ENCODE data around the gene NECAB2.

The NECAB2 gene

DNA sequence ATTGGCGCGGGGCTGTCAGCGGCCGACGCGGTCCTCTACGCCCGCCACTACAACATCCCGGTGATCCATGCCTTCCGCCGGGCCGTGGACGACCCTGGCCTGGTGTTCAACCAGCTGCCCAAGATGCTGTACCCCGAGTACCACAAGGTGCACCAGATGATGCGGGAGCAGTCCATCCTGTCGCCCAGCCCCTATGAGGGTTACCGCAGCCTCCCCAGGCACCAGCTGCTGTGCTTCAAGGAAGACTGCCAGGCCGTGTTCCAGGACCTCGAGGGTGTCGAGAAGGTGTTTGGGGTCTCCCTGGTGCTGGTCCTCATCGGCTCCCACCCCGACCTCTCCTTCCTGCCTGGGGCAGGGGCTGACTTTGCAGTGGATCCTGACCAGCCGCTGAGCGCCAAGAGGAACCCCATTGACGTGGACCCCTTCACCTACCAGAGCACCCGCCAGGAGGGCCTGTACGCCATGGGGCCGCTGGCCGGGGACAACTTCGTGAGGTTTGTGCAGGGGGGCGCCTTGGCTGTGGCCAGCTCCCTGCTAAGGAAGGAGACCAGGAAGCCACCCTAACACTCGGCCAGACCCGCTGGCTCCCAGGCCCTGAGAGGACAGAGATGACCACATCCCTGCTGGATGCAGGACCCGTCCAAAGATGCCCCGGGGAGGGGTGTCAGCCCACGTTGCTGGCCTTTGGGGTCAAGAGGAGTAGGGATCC, 2.4 kb upstream of the NECAB2 start:
- DNase-seq (ENCODE audit: low read depth in 4 of 4, low spot score in 1 of 4), result no peak

DNA sequence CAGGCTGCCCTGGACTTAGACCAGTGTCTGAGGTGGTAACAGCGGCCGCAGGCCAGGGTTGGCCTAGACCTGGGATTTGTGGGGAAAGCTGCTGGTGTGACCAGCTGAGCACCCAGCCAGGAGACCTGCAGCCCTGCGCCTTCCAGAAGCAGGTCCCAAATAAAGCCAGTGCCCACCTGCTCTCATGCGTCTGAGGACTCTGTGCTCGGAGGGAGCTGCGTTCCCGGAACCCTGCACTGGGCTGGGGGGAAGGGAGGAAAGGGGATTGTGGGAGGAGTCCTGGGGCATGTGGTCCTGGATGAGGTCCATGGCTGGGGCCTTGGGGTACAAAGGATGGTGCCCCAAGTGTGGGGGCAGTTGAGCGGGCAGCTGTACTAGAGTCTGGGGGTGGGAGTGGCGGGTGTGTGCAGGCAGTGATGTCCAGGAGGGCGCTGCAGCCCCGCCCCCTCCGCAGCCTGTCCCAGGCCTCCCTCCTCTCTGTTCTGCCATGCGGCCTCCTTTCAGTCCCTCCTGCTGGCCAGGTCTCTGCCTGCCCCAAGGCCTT, 1.8 kb upstream of the NECAB2 start:
- no peak for DNase-seq (ENCODE audit: low read depth in 4 of 4, low spot score in 1 of 4)

DNA sequence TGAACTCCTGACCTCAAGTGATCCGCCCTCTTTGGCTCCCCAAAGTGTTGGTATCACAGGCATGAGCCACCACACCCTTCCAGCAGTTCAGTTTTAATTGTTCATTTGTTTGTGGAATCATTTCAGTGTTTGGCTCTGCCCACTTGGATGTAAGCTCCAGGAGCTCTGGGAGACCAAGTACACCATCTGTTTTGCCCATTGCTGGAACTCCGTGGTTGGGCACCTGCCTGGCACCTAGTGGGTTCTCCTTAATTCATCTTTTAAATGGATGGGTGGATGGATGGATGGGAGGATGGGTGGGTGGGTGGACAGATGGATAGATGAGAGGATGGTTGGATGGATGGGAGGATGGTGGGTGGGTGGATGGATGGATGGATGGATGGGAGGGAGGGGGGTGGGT, 953 bp upstream of the NECAB2 start:
- no peak for DNase-seq (ENCODE audit: low read depth in 4 of 4, low spot score in 1 of 4)

DNA sequence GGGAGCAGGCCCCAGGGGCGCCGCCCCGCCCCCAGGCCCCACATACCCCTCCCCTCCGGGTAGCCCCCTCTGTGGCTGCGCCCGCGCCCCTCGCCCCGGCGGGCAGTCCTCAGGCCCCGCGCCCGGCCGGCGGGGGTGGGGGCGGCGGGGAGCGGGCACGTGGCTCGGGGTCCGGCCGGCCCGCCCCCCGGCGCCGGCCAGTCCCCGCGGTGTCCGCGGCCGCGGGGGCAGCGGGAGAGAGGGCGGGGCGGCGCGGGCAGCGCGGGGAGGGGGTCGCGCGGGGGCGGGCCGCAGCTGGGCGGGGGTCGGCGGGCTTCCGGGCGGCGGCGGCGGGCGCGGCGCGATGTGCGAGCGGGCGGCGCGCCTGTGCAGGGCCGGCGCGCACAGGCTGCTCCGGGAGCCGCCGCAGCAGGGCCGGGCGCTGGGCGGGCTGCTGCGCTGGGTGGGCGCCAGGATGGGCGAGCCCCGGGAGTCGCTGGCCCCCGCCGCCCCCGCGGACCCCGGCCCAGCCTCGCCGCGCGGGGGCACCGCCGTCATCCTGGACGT, 335 bp downstream of the NECAB2 start:
- DNase-seq (ENCODE audit: low read depth in 4 of 4, low spot score in 1 of 4), result no peak

DNA sequence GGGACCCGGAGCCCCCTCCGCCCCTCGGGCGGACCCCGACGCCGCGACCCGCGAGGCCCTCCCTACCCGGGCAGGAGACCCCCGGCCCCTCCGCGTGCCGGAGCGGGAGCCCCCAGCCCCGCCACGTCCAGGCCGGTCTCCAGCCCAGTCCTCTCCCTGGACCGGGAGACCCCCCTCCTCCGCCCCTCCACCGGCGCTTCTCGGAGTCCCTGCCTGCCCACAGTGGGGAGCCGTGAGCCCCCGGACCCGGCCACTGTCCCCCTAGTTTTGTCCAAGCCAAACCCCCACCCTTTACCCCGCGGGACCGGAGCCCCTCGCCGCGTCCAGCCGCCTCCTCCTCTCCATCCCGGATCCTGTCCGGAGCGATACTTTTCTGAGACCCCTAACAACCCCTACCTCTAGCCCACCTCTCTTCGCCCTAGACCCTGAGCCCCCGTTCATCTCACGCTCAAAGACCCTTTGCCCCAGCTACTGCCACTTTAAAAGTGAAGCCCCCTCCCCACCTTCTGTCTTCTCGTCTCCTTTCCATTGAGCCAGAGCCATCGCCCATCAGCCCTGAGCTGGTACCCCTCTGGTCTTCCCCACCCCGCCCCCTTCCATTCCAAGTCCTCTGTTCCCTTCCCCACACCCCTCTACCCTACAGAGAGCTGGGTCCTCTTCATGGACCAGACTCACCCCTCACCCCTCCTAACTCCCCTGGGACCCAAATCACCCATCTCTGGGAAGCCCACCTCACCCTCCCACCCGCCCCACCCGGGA, 1.0 kb downstream of the NECAB2 start:
- DNase-seq (ENCODE audit: low read depth in 4 of 4, low spot score in 1 of 4), result no peak

DNA sequence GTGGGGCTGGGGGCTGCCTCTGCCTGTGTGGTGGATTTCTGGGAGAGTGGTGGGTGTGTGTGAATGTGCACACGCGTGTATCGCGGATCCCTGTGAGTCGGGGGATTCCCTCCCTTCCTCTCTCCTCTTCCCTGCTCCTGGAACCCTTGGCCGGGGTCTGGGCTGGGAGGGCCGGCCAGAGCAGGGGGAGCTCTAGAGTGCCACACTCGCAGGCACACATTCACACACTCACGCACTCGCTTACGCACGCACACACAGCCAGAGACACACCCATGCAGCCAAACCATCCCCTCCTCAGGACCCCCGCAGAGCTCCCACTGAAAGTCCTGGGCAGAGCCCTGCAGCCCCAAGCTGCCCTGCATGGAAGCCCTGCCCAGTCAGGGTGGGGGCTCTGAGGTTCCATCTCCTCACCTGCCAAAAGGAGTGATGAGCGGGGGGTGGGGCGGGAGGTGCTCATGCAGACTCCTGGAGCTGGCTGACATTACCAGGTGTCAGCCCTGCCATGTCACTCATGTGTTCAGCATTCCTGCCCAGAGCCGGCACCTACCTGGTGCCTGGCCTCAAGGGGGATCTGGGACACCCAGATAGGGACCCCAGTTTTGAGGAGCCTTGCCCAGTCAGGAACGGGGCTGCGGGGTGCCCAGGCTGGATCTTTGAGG, 1.9 kb downstream of the NECAB2 start:
- no peak for DNase-seq (ENCODE audit: low read depth in 4 of 4, low spot score in 1 of 4)

DNA sequence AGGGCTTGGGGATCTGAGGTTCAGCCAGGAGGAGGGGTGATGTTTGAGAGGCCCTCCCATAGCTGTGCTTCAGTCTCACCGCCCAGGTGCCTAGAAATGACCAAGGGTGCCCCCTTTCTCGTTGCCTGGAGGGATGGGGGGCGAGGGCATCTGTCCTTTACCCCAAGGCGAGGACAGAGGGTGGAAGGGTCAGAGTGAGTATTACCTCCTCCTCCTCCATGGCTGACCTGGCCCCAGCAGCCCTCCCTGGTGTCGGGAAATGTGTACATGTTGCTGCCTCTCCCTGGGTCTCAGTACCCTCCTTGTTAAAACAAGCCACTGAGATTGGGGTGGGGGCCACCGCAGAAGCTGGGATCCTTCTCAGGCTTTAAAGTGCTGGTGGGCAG, 2.4 kb downstream of the NECAB2 start:
- DNase-seq (ENCODE audit: low read depth in 4 of 4, low spot score in 1 of 4), result no peak

DNA sequence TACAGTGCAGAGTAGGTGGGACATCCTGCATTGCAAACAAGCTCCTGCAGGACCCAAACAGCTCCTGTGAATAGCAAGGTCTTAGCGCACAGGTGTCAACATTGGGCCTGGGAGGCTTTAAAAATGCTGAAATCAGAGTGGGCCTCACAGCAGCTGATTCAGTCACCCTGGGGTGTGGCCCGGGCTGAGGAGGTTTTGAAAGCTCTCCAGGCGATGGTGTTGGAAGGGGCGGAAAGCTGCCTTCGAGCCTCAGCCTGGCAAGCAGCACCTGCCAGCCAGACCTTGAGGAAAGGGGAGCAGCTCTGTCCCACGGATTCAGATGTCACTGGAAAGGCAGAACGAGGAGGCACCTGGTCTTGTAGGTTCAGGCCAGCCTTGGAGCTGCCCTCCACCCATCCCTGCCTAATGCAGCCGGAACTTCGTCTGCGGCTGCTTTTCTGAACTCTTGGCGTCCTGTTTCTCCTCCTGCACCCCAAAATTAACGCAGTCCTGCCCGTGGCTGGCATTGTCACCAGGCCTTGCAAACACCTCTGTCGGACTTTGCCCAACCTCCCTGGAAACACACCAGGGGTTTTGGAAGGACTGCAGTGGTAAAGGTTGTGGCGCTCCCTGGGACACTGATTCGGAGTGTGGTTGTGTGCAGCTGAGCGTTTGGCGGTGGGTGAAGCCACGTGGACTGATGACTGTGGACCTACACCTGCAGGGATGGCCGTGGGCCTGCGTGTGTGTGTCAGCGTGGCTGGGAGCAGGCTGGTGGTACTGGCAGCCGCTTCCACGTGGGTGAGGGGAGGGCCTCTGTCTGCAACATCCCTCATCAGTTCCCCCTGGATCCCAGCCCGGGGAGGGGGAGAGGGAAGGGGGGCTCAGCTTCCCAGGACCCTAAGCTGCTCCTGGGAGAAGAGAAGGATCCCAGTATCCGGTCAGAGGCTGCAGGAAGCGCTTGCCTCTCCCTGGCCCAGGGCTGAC, 3.4 kb downstream of the NECAB2 start:
- DNase-seq (ENCODE audit: low read depth in 4 of 4, low spot score in 1 of 4), result no peak

DNA sequence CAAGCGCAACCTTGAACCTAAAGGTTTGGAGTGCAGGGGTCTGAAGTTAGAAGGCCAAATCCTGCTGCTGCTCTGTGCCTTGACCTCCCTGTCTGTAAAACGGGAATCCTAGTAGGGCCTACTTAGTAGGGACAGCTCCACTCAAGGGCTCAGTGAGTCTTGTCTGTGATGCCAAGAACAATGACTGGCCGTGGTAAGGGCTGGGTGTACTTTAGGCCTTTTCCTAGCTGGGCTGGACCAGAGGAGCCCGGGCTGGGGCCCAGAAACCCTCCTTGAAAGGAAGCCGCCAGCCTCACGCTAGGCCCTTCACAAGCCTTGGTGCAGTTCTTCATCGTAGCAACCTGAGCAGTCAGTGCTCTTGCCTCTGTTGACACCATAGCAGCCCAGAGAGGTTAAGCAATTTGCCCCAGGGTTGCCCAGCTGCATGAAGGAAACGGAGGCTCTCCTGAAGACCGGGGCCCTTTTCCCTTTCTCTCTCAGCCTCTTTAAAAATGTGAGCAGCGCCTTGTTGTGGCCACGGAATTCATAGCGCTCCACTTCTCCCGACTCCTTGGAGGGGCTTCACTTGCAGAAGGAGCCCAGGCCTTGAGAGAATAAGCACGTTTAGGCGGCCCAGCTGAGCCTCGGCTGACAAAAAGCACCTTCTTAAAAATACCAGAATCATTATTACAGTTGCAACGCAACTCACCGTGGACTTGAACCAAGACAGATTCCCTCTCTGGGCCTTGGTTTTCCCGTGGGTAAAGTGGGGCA, 4.4 kb downstream of the NECAB2 start:
- no peak for DNase-seq (ENCODE audit: low read depth in 4 of 4, low spot score in 1 of 4)

DNA sequence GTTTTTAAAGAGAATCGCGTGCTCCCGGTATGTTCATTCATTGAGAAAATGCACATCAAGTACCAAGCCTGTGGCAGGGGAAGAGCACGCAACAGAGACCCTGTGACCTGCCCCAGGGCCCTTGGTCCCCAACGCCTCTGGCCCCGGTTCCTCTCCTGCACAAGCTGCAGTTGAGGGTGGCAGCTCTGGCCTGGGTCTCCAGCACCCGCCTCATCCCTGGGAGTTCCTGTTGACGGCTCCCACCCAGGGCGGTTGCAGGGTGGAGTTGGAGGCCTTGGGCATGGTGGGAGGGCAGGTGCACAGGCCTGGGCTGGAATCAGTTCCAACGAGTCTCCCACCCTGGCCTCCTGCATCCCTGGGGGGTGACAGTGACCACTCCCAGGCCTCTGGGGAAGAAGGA, 5.0 kb downstream of the NECAB2 start:
- DNase-seq (ENCODE audit: low read depth in 4 of 4, low spot score in 1 of 4), result no peak

DNA sequence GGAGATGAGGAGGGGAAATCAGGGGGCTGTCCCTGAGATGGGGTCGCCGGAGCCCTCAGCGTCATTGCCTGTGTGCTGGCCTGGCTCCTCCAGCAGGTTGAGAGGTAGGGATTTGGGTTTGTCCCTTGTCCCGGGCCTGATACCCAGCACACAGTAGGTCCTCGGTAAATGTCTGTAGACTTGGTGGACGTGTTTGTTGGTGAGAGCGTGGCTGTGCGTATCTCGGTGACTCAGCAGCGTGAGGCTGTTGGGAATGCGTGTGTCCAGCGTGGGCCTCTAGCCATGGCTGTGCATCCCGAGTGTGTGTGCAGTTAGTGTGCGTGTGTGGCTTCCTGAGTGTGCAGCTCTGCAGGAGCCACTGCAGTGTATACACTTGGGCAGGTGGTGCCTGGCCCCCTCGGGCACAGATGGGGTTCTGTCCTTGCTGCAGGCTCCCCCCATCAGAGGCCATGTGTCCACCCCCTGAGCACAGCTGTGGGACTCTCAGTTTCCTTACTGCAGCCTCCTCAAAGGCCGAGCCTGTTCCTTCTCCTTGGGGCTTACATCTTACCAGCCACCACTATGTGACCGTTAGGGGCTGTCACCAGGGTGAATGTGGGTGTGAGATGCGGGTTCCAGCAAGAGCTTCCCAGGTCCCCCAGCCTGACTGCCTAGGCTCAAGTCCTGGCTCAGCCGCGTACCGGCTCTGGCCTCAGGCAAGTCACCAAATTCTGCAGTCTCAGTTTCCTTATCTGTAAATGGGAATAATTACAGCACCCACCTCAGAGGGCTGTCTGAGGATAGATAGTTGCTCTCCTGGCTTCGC, 5.7 kb downstream of the NECAB2 start:
- no peak for DNase-seq (ENCODE audit: low read depth in 4 of 4, low spot score in 1 of 4)

DNA sequence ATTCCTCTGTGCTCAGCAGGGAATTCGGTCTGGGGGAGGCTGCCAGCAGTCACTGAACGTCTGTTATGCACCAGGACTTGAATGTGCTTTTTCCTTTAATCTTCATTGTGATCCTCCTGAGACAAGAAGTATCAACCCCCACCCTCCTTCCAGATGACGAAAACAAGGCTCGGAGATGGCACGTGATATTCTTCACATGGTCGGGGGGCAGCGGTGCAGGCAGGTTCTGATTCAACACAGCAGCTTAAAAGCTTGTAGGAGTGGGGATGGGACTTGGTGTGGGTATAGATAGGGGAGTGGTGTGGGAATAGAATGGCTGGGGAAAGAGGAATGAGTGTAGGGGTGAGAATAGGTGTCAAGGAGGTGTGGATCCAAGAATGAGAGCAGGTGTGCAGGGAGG, 6.4 kb downstream of the NECAB2 start:
- DNase-seq (ENCODE audit: low read depth in 4 of 4, low spot score in 1 of 4), result no peak

DNA sequence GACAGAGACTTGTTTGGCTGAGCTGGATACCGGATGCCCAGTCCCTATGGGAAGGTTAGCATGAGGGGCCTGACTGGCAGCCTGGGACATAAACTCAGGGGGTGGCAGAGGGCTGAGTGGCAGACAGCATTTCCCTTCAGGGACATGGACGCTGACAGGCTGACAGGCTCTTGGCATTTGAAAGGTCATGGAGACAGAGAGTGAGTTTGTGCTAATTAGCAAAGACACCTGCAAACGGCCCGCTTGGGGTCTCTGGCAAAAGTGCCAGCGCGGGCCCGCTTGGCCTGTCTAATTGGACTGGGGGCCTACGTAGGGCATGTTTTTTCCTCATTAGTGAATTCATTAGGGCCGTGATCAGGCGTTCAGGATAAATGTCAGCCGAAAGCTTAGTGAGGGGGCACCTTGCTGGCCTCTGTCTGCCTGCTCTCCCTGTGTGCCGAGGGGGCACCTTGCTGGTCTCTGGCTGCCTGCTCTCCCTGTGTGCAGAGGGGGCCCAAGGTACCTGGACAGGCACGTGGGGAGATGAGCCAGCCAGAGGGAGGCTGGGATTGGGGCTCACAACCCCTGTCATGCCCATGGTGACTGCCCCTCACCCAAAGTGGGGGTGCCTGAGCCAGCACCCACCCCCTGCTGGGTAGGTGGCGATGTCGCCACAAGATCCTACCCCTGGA, 7.7 kb downstream of the NECAB2 start:
- DNase-seq (ENCODE audit: low read depth in 4 of 4, low spot score in 1 of 4), result no peak

DNA sequence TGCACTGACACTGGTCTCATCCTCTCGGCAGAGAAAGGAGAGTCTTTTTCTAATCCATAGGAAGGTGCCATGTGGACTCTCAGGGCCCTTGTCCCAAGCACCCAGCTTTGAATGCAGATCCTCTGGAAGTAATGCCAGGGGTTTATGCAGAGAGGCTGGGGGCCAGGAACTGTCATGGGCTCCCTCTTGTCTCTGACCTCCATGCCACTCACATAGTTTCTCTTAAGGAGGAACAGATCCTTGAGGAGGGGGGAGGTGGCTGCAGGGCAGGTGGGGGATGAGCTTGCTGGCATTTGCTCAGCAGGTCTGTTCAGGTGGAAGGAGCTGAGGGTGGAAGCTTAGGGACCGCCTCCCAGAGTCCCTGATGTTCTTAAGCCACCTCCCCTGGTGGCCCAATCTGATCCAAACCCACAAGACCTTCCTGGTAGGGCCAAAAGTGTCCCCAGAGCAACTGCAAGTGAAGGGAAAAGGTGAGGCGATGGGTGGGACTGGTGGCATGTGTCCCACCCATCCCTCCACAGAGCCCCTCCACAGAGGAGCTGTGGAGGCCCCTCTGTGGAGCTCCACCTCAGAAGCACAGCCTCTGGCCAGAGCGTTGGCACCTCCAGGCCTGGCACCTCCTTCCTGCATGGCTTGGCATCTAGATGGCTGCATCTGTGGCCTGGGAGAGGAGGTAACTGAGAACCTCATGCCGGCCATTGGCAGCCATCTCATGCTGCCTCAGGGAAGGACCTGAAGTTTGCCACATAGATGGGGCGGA, 9.2 kb downstream of the NECAB2 start:
- no peak for DNase-seq (ENCODE audit: low read depth in 4 of 4, low spot score in 1 of 4)

DNA sequence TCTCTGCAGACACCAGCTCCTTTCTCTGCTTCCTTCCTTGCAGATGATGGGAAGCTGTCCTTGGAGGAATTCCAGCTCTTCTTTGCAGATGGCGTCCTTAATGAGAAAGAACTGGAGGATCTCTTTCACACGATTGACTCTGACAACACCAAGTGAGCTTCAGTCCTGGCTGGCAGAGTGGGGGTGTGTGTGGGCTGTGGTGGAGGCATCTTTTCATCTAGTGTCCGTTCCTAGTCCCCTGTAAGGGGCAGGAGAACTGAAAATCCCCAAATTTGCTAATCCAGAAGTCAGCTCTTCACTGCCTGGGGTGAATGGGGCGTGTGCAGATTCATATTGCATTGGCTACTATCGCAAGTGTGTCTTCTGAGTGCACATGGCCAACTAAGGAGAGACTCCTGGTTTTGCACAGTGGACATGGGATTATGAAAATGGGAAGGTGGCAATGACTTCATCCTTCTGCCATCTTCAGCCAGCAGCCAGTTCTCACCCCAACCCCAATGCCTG, 10.4 kb downstream of the NECAB2 start:
- DNase-seq (ENCODE audit: low read depth in 4 of 4, low spot score in 1 of 4), result no peak

DNA sequence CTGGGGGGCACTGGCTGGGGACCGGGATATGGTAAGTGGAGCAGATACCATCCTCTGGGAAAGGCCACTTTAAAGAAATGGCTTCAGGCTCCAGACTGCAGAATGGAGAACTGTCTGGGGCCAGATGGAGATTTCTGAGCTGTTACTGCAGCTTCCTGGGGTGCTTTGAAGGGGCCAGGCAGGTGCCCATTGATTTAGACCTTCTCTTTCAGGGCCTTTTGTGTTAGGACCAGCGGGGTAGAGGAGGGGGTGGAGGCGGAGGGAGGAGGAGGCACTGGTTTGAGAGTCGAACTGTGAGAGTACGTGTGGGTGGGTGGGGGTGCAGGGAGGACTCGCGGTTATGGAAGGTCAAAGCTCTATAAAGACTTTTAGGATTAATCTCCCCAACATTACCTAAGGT, 11.4 kb downstream of the NECAB2 start:
- no peak for DNase-seq (ENCODE audit: low read depth in 4 of 4, low spot score in 1 of 4)

DNA sequence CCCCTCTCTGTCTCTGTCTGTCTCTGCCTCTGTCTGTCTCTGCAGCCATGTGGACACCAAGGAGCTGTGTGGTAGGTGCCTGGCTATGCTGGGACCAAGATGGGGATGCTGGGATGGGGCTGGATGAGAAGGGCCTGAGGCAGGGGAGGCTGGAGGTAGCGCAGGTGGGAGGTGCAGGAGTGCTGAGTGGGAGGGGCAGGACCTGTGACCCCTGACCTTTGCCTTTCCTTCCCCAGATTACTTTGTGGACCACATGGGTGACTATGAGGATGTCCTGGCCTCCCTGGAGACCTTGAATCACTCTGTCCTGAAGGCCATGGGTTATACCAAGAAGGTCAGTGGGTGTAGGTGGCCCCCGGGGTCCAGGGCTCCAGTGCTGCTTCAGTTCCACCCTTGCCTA, 12.8 kb downstream of the NECAB2 start:
- DNase-seq (ENCODE audit: low read depth in 4 of 4, low spot score in 1 of 4), result no peak

DNA sequence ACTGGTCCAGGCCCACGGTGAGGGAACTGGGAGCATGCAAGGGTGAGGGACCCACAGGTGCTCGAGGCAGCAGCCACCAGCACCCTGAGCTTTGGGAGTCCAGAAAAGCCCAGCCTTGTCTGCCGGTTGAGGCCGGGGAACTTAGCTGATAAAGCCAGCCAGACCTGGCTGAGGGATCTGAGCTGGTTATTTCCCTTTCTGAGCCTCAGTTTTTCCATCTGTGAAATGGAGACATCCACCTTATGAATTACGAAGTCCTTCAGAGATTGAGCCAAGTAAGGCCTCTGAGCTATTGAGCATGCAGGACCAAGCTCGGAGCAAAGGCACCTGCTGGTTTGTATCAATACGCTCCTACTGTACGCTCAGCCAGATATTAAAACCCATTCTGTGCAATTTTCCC, 13.8 kb downstream of the NECAB2 start:
- DNase-seq (ENCODE audit: low read depth in 4 of 4, low spot score in 1 of 4), result no peak

Measured in stimulated activated CD4-positive, alpha-beta T cell treated with anti-CD3 and anti-CD28 coated beads, Interleukin-1b, Interleukin-23, amount 100 ng/mL, for 24 hours (primary cell).